Fibroblast of upper back skin (primary cell): Measurements from ENCODE around the gene TYRP1.

Source experiments
- DNase-seq: peaks from one replicate; pipeline ENCODE4 v3.0.0-alpha.2; 2013

Gene TYRP1

GRCh38 chr9:12739014-12739652, 45.9 kb downstream of the TYRP1 start:
- DNase-seq = peak; percentile 67

DNA sequence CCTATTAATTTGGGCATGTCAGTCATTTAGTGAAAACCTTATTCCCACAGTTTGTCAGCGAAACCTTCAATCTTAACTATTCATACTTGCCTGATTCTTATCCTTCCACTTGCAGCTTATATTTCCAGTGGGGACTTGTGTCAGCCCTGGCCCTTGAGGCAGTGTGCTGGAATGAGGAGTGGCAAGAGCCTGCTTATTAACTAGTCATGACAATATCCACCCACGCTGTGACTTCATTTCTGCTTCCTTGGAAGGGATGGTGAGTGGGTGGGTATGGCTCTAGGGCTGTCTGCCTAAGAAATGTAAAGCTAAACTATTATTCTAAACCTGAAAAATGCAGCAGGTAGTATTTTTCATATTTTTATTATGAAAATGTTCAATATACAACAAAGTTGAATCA, 47.7 kb downstream of the TYRP1 start:
- no peak for DNase-seq

DNA sequence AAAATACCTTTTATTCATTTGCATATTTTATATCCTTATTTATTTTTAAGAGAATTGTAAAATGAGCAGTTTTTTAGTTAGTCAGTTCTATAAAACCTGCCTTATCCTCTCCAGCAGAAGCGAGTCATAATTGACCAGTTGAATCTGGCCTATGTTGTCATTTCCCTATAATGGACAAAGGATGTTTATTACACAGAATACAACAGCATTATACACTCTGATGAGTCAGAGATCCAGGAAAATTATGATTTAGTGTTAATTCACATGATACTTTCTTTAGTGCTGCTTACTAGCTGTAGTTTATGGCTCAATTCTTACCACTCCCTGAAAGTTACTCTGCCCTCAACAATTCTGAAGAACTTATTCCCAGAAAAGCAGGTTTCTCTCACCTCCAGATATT, 54.8 kb downstream of the TYRP1 start:
- peak; percentile 45 for DNase-seq

DNA sequence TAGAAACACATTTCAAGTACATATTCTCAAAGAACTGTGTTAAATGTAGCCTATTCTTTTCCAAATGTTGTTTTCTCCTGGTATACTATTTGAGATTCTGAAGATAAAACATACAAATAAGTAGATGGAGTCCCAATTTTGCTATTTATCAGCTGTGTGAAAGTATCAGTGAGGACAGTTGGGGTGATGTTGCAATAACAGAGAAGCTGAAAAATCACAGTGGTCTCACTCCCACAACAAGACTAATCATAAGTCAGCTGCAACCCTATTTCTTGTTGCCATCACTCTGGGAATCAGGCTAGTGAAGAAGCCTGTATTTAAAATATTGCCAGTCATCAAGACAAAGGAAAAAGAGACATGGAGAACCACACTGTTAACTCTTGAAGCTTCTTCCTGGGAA, 55.8 kb downstream of the TYRP1 start:
- no peak for DNase-seq

- DNase-seq = no peak
Measured at GRCh38 chr9:12753931-12754330, 60.7 kb downstream of the TYRP1 start.

GRCh38 chr9:12759761-12760160, 66.6 kb downstream of the TYRP1 start:
- no peak for DNase-seq
